Ascending aorta (tissue), 2 donors: ENCODE results near the gene WBP2. TPM values are rescaled to one million over a fixed set of nuclear protein-coding genes. Genes with fewer than 3 reads are reported as not detected.
"Not testable (repeated sequence)": the region's sequence is repeated elsewhere in the genome, so short reads cannot be mapped to it uniquely, and the experiment has no call there.

ENCODE experiments used
- DNase-seq, 2 donors: peaks; one replicate each; pipeline ENCODE4 v3.0.0-alpha.2; 2019; ENCODE audit warnings: low spot score in 2 of 2
- H3K27ac ChIP-seq, 2 donors: fragments of 200-600 bp; sonication (generic); one replicate each; pipeline ENCODE4 v1.5.1; 2016 to 2017; ENCODE audit warnings: mild to moderate bottlenecking in 1 of 2
- H3K27me3 ChIP-seq: fragments of 200-600 bp; sonication (generic); one replicate; pipeline ENCODE4 v1.5.1; 2017
- H3K36me3 ChIP-seq, 2 donors: fragments of 200-600 bp; sonication (generic); one replicate each; pipeline ENCODE4 v1.5.1; 2016
- H3K4me1 ChIP-seq, 2 donors: fragments of 200-600 bp; sonication (generic); one replicate each; pipeline ENCODE4 v1.5.1; 2016 to 2017; ENCODE audit warnings: mild to moderate bottlenecking in 1 of 2
- H3K4me3 ChIP-seq, 2 donors: fragments of 200-600 bp; sonication (generic); one replicate each; pipeline ENCODE4 v1.5.1; 2016 to 2017; ENCODE audit warnings: mild to moderate bottlenecking in 1 of 2
- H3K9me3 ChIP-seq, 2 donors: fragments of 200-600 bp; sonication (generic); one replicate each; pipeline ENCODE4 v1.5.1; 2016
- intact Hi-C: fragments of 100-400 bp; cut with DNase I; formaldehyde crosslinking; loops from one replicate; pipeline ENCODE4 v1.15.1; 2023
- total RNA-seq: library from RNA; depleted of rRNA; stranded (reverse); fragments of >200 nt; gene quantifications from one replicate; pipeline ENCODE4 v1.1.0, GENCODE V29; 2016
- TF ChIP-seq, protein P1 (sequence below), 3 experiments: fragments of 200-600 bp in 2 of 3; fragments of 450-650 bp in 1 of 3; sonication (generic) in 2 of 3; IDR thresholded peaks; one replicate each; pipeline ENCODE4 v1.5.1; 2016 to 2019; ENCODE audit warnings: antibody characterized with exemption in 3 of 3, mild to moderate bottlenecking in 1 of 3, moderate library complexity in 1 of 3

The WBP2 gene
- total RNA-seq, 1 donor from 2014 or later = 50.7 TPM

DNA sequence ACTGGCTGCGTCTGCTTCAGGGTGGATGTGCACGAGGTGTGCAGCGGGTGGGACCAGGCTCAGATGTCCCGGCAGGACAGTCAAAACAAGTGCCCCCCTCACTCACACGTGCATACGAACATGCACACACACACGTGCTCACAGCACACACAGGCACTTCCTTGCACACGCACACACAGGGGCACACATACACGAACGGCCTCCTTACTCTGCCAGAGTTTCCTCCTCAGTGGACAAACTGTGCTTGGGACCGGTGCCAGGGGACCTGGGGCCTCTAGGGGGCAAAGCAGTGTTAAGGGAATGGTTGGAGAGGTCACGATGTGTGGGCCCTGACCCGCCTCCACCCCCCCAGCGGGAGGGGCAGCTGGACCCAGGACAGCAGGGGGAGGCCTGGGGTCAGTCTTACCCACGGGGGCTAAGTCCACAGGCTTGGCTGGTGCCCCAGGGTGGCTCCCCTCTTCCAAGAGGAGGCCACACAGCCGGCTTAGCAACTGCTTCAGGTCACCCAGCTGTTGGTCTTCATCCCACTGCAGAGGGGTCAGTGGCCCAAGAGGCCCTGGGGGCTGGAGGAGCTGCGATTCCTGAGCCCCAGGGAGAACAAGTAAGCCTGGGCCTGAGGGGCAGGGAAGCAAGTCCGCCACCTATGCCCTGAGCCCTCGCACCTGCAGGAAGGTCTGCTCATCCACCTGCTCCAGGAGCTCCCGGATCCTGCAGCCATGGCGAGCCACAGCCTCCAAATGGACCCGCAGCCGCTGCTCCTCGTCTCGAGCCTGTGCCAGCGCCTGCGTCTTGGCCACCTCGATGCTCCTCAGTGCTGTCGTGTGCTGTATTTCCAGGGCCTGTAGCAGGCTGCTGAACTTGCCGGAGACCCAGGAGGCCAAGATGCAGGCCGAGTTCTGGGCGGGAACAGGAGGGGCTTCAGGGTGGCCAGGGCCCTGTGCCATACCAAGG is 36.7 kb upstream of the WBP2 start:
- TF ChIP-seq, protein P1, sequence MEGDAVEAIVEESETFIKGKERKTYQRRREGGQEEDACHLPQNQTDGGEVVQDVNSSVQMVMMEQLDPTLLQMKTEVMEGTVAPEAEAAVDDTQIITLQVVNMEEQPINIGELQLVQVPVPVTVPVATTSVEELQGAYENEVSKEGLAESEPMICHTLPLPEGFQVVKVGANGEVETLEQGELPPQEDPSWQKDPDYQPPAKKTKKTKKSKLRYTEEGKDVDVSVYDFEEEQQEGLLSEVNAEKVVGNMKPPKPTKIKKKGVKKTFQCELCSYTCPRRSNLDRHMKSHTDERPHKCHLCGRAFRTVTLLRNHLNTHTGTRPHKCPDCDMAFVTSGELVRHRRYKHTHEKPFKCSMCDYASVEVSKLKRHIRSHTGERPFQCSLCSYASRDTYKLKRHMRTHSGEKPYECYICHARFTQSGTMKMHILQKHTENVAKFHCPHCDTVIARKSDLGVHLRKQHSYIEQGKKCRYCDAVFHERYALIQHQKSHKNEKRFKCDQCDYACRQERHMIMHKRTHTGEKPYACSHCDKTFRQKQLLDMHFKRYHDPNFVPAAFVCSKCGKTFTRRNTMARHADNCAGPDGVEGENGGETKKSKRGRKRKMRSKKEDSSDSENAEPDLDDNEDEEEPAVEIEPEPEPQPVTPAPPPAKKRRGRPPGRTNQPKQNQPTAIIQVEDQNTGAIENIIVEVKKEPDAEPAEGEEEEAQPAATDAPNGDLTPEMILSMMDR (IDR thresholded peaks at IDR 0.05) = no peak
- H3K27me3 ChIP-seq = no peaks in the 10 kb centered on the region
- no peaks in the 10 kb centered on the region for H3K9me3 ChIP-seq
- peaks cover 0 to 18% of the 10 kb centered on the region in 2 donors for H3K4me1 ChIP-seq
- intact Hi-C loops = no loop called here
- H3K4me3 ChIP-seq = no peak overlapping the region
- no peak overlapping the region for H3K27ac ChIP-seq
- peaks cover 20 to 32% of the 10 kb centered on the region in 2 donors for H3K36me3 ChIP-seq
- DNase-seq = no peak

DNA sequence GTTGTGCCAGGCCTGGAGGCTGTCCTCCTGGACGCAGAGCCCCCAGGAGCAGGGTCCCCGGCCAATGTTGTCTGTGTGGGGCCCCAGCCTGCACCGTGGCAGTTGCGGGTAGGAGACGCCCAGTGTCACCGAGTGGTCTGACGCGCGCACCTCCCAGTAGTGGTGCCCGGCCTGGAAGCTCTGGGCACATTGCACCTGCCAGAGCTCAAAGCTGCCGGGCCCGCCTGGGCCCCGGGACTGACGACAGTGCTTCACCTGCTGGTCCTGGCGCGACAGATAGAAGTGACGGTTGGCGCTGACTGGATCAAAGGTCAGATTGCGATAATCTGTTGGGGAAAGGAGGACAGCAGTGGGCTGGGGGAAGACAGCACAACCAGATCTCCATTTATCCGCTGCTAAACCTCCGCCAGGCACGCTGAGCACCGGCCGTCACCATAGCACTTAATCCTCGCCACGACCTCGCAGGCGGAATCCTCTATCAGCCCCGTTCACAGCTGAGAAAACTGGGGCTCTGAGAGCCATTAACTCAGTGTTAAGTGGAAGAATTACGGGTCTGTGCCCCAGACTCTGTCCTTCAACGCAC is 36.0 kb upstream of the WBP2 start:
- TF ChIP-seq, protein P1 (IDR thresholded peaks at IDR 0.05) = no peak
- DNase-seq = no peak
- H3K4me1 ChIP-seq = peaks cover 0 to 18% of the 10 kb centered on the region in 2 donors
- H3K36me3 ChIP-seq = peaks cover 20 to 32% of the 10 kb centered on the region in 2 donors
- intact Hi-C loops = no loop called here
- H3K4me3 ChIP-seq = no peak overlapping the region
- H3K9me3 ChIP-seq = no peaks in the 10 kb centered on the region
- no peak overlapping the region for H3K27ac ChIP-seq
- H3K27me3 ChIP-seq = no peaks in the 10 kb centered on the region

DNA sequence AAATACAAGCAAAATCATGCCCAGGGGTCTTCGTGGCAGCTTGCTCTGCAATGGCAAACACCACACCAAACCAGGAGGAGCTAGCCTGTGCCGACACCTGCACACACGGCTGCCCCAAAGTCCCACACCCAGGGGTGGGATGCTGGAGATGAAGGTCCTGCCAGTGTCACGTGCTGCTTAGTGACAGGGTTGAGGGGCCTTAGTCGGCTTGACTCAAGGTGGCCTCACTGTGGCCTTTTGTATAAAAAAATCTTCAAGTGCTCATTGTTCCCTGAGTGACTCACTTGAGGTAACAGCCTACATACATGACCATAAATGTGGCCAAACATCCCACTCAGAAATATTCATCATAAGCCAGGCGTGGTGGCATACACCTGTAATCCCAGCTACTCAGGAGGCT is 34.3 kb upstream of the WBP2 start:
- TF ChIP-seq, protein P1 (IDR thresholded peaks at IDR 0.05) = no peak
- peaks cover 0 to 3% of the 10 kb centered on the region in 2 donors for H3K4me1 ChIP-seq
- H3K9me3 ChIP-seq = no peaks in the 10 kb centered on the region
- H3K36me3 ChIP-seq = peaks cover 20 to 32% of the 10 kb centered on the region in 2 donors
- intact Hi-C loops = no loop called here
- H3K27me3 ChIP-seq = no peaks in the 10 kb centered on the region
- DNase-seq = no peak
- H3K27ac ChIP-seq = no peak overlapping the region
- no peak overlapping the region for H3K4me3 ChIP-seq

DNA sequence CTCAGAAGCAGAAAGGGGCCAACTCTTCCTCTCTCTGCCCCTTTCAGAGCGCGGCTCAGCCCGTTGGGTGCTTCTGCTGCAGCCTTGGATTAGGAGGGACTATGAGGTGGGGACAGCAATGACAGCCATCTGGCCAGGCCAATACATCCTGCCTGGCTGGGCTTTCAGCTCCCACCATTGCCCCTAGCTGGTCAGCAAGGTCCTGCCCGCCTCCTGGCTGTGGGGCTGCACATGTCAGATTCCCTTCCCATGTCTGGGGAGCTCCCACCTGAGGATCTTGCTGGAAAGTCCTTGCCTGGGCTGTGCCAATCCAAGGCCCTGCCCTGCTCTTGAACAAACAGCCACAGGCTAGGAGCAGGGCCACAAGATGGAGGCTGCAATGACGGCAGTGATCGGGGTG is 33.3 kb upstream of the WBP2 start:
- H3K27ac ChIP-seq = no peak overlapping the region
- no peaks in the 10 kb centered on the region for H3K9me3 ChIP-seq
- H3K36me3 ChIP-seq = peaks cover 20 to 32% of the 10 kb centered on the region in 2 donors
- no peaks in the 10 kb centered on the region for H3K27me3 ChIP-seq
- intact Hi-C loops = no loop called here
- H3K4me3 ChIP-seq = no peak overlapping the region
- no peak for DNase-seq
- TF ChIP-seq, protein P1 (IDR thresholded peaks at IDR 0.05) = no peak
- no peaks in the 10 kb centered on the region for H3K4me1 ChIP-seq

DNA sequence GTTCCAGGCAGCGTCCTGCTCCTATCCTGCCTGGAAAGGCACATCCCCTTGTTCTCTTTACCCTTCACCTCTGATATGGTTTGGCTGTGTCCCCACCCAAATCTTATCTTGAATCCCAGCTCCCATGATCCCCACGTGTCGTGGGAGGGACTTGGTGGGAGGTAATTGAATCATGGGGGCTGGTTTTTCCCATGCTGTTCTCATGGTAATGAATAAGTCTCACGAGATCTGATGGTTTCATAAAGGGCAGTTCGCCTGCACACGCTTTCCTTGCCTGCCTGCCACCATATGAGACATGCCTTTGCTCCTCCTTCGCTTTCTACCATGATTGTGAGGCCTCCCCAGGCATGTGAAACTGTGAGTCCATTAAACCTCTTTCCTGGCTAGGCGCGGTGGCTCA is 30.7 kb upstream of the WBP2 start:
- H3K4me3 ChIP-seq, H3K4me1 ChIP-seq, H3K27me3 ChIP-seq, H3K9me3 ChIP-seq, intact Hi-C loops, H3K27ac ChIP-seq, DNase-seq: not testable (repeated sequence)
- H3K36me3 ChIP-seq = peaks cover 7 to 16% of the 10 kb centered on the region in 2 donors

DNA sequence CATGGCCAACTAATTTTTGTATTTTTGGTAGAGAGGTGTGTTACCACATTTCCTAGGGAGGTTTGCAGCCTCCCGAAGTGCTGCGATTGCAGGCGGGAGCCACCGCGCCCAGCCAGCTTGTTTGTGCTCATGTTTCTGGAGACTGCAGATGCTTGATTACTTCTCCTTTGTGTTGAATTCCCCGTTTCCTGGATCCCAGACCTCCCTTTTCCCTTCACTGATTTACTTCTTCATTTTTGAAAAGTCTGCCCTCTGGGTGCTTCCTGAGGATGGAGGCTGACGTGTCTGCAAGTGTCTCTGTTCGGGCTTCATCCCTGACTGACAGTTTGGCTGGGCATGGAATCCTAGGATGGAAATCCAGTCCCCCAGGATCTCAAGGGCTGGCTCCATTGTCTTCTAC is 30.3 kb upstream of the WBP2 start:
- TF ChIP-seq, protein P1 (IDR thresholded peaks at IDR 0.05) = no peak

More for the DNA sequence above, 30.3 kb upstream of the WBP2 start:
- Histone ChIP-seq H3K4me1 (no peaks in the 10 kb centered on the region), H3K4me3 (no peak overlapping the region), H3K9me3 (no peaks in the 10 kb centered on the region), H3K36me3 (peaks cover 2 to 12% of the 10 kb centered on the region in 2 donors), H3K27ac (no peak overlapping the region), H3K27me3 (no peaks in the 10 kb centered on the region)
- intact Hi-C loops = no loop called here
- DNase-seq = no peak
